Fibroblast of skin of abdomen (primary cell): ENCODE results near the gene HES2.
"Not testable (repeated sequence)": the region's sequence is repeated elsewhere in the genome, so short reads cannot be mapped to it uniquely, and the experiment has no call there.

Experiments used
- DNase-seq: peaks from one replicate; pipeline ENCODE4 v3.0.0-alpha.2; 2013

Gene HES2

GRCh38 chr1:6417961-6418667, 1.6 kb downstream of the HES2 start:
- no peak for DNase-seq

- DNase-seq, result no peak
Measured at GRCh38 chr1:6416906-6417305, 2.8 kb downstream of the HES2 start.

GRCh38 chr1:6416295-6416656, 3.4 kb downstream of the HES2 start:
- no peak for DNase-seq

GRCh38 chr1:6414881-6415626, 4.7 kb downstream of the HES2 start:
- DNase-seq, result no peak

- DNase-seq, result peak; percentile 51
Measured at GRCh38 chr1:6414443-6414844, 5.3 kb downstream of the HES2 start.

- DNase-seq, result no peak
Measured at GRCh38 chr1:6412896-6413295, 6.8 kb downstream of the HES2 start.

- DNase-seq, result no peak
Measured at GRCh38 chr1:6410248-6410893, 9.3 kb downstream of the HES2 start.

- DNase-seq, result no peak
Measured at GRCh38 chr1:6409733-6410132, 10.0 kb downstream of the HES2 start.

GRCh38 chr1:6409053-6409452, 10.7 kb downstream of the HES2 start:
- no peak for DNase-seq

GRCh38 chr1:6408023-6408422, 11.7 kb downstream of the HES2 start:
- DNase-seq, result no peak

GRCh38 chr1:6401673-6402072, 18.0 kb downstream of the HES2 start:
- no peak for DNase-seq

GRCh38 chr1:6399294-6399693, 20.4 kb downstream of the HES2 start:
- no peak for DNase-seq

GRCh38 chr1:6397844-6398441, 21.8 kb downstream of the HES2 start:
- no peak for DNase-seq

GRCh38 chr1:6396998-6397397, 22.7 kb downstream of the HES2 start:
- no peak for DNase-seq

GRCh38 chr1:6395781-6396244, 23.9 kb downstream of the HES2 start:
- DNase-seq, result not testable (repeated sequence)

GRCh38 chr1:6395130-6395529, 24.6 kb downstream of the HES2 start:
- not testable (repeated sequence) for DNase-seq

GRCh38 chr1:6393400-6394187, 26.1 kb downstream of the HES2 start, which contains the start of gene ACOT7:
Gene ACOT7, minus strand, starts transcription at chr1:6393767. Its CDS starts 368 bp downstream, at chr1:6393399.
- peak; percentile 84 for DNase-seq

- DNase-seq, result no peak
Measured at GRCh38 chr1:6392809-6393399, 26.8 kb downstream of the HES2 start.

GRCh38 chr1:6391951-6392808, 27.5 kb downstream of the HES2 start:
- DNase-seq, result no peak

GRCh38 chr1:6389971-6390370, 29.7 kb downstream of the HES2 start:
- no peak for DNase-seq
